Epithelial cell of proximal tubule (primary cell): ENCODE data around the gene FRAS1. TPM values are rescaled to one million over a fixed set of nuclear protein-coding genes. Genes with fewer than 3 reads are reported as not detected.

ENCODE experiments used
- DNase-seq: peaks from one replicate; pipeline ENCODE4 v3.0.0-alpha.2; 2011; ENCODE audit warnings: low read depth
- H3K4me3 ChIP-seq: 2 replicates; pipeline ENCODE4 v1.5.1; 2011; ENCODE audit warnings: low read depth, mild to moderate bottlenecking, low read length
- CTCF ChIP-seq: conservative IDR thresholded peaks from 2 replicates; pipeline ENCODE4 v1.5.1; 2012; ENCODE audit warnings: low read depth, mild to moderate bottlenecking, low read length
- total RNA-seq: library from RNA; depleted of rRNA; stranded (reverse); fragments of >200 nt; gene quantifications from 2 replicates; pipeline ENCODE4 v1.2.3, GENCODE V29; 2015

FRAS1 gene
- total RNA-seq, 1 donor from 2014 or later, result 9.1 TPM

- no peak overlapping the region for H3K4me3 ChIP-seq
- no peak for TF ChIP-seq CTCF
- DNase-seq, result no peak
Observed at GRCh38 chr4:78137532-78137931, 80.4 kb downstream of the FRAS1 start.

- no peak for DNase-seq
- H3K4me3 ChIP-seq, result no peak overlapping the region
- TF ChIP-seq CTCF, result no peak
Observed at GRCh38 chr4:78138252-78138651, 81.1 kb downstream of the FRAS1 start.

GRCh38 chr4:78143634-78144033, 86.5 kb downstream of the FRAS1 start:
- no peak for DNase-seq
- no peak overlapping the region for H3K4me3 ChIP-seq
- TF ChIP-seq CTCF, result no peak

- no peak for DNase-seq
- H3K4me3 ChIP-seq, result no peak overlapping the region
- TF ChIP-seq CTCF, result no peak
Observed at GRCh38 chr4:78145008-78145407, 87.9 kb downstream of the FRAS1 start.

- H3K4me3 ChIP-seq, result no peak overlapping the region
- no peak for DNase-seq
- no peak for TF ChIP-seq CTCF
Observed at GRCh38 chr4:78145622-78146021, 88.5 kb downstream of the FRAS1 start.

GRCh38 chr4:78149751-78150542, 92.8 kb downstream of the FRAS1 start:
- no peak for DNase-seq
- no peak for TF ChIP-seq CTCF
- no peak overlapping the region for H3K4me3 ChIP-seq

- no peak overlapping the region for H3K4me3 ChIP-seq
- TF ChIP-seq CTCF, result no peak
- DNase-seq, result no peak
Observed at GRCh38 chr4:78150543-78150864, 93.4 kb downstream of the FRAS1 start.
